Transverse colon (tissue), 4 donors: ENCODE measurements around the gene PER2.
A peak's percentile ranks its signal among the peaks of the same experiment; 100 is the strongest.

ENCODE experiments used
- CTCF ChIP-seq, 5 experiments: fragments of 200-600 bp in 3 of 5; fragments of 450-650 bp in 2 of 5; sonication (generic) in 3 of 5; IDR thresholded peaks; 1 replicate in 2 of 5; 2 replicates in 3 of 5; pipeline ENCODE4 v1.5.1; 2016 to 2017; ENCODE audit warnings: antibody characterized with exemption in 5 of 5, inconsistent platforms in 3 of 5, mild to moderate bottlenecking in 2 of 5, moderate library complexity in 1 of 5
- POLR2A ChIP-seq: fragments of 450-650 bp; IDR thresholded peaks from one replicate; pipeline ENCODE4 v1.6.1; 2016; ENCODE audit warnings: antibody characterized with exemption, mild to moderate bottlenecking, moderate library complexity
- POLR2AphosphoS5 ChIP-seq, 3 donors: sonication (generic); formaldehyde crosslinking; IDR thresholded peaks; one replicate each; pipeline ENCODE4 v1.6.1; 2016; ENCODE audit warnings: antibody characterized with exemption in 3 of 3

GRCh38 chr2:238228700-238229099 lies 59.7 kb downstream of the PER2 start:
- TF ChIP-seq POLR2AphosphoS5 (IDR thresholded peaks at IDR 0.05) = peak; percentile 61 to 77 (median 71)
- TF ChIP-seq CTCF (IDR thresholded peaks at IDR 0.05) = no peak
- no peak for TF ChIP-seq POLR2A
